Ovary (tissue), 3 donors: ENCODE measurements around the gene DPYSL4.

ENCODE experiments used
- CTCF ChIP-seq, 3 donors: fragments of 450-650 bp in 2 of 3; fragments of 200-600 bp in 1 of 3; IDR thresholded peaks; one replicate each; pipeline versions ENCODE4 v1.5.1 to v1.8.0; 2016 to 2022; ENCODE audit warnings: antibody characterized with exemption in 3 of 3, mild to moderate bottlenecking in 1 of 3
- EP300 ChIP-seq: sonication (generic); formaldehyde crosslinking; IDR thresholded peaks from one replicate; pipeline ENCODE4 v1.6.1; 2017; ENCODE audit warnings: antibody characterized with exemption
- POLR2A ChIP-seq: fragments of 450-650 bp; IDR thresholded peaks from one replicate; pipeline ENCODE4 v1.6.1; 2017; ENCODE audit warnings: antibody characterized with exemption, mild to moderate bottlenecking, moderate library complexity
- donor health status: DM: no; HTN: no; CAD: no.

- TF ChIP-seq CTCF (IDR thresholded peaks at IDR 0.05) (no peak), POLR2A (no peak), EP300 (no peak)
Measured at GRCh38 chr10:132207536-132208461, 21.1 kb downstream of the DPYSL4 start.
